ENCODE measurements around the gene TCF15. TPM values are rescaled to one million over a fixed set of nuclear protein-coding genes. Genes with fewer than 3 reads are reported as not detected.
"Not testable (repeated sequence)": the region's sequence is repeated elsewhere in the genome, so short reads cannot be mapped to it uniquely, and the experiment has no call there.

TCF15 gene
- total RNA-seq, 1 donor from 2014 or later, result not detected

DNA sequence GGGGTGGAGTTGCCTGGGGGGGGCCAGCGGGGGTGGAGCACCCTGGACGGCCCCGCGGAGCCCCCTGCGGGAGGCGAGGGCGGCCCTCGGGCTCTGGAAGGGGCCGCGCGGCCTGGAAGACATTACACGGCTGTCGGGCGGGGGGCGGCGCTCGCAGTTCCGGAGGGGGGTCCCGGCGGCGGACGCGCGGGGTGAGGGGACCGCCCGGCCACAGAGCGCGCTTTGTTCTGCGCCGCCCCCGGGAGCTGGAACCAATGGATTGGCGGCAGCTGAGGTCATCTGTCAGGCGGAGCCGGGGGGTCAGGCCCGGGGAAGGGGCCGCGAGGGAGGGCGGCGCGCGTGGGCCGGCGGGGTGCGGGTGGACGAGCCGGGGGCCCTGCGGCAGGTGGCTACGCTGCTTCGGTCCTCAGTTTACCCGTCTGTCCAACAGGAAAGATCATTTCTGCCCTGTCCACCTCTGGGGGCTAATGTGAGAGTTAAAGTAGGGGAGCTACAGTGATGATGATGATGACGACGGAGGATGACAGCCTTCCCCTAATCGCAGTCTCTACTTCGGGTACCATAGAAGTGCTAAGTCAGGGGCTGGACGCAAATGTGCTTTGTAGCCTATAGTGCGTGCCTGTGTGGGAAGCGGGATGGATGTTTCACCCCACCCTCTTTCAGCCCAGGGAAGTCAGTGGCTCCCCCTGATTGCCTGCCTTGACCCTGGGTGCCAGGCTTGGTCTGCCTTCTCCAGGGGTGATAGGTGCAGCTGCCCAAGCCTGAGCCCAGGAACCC is 32.5 kb upstream of the TCF15 start:
- intact Hi-C loops (cut with micrococcal nuclease), result no loop called here

GRCh38 chr20:642013-642397 is 31.9 kb upstream of the TCF15 start:
- intact Hi-C loops (cut with micrococcal nuclease), result not testable (repeated sequence)

DNA sequence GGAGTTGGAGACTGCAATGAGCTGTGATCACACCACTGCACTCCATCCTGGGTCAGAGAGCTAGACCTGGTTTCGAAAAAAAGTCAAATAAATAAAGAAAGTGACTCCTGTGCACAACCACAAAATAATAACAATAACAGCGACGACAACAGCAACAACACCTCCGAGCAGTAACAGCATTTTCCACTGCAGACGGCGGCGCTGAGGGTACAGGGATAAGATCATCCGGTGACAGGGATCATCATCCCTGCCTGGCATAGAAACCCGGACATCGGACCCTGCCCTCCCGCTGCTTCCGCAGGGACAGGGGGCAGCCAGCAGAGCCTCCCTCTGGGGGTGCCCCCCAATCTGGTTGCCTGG is 31.4 kb upstream of the TCF15 start:
- intact Hi-C loops (cut with micrococcal nuclease), result no loop called here

DNA sequence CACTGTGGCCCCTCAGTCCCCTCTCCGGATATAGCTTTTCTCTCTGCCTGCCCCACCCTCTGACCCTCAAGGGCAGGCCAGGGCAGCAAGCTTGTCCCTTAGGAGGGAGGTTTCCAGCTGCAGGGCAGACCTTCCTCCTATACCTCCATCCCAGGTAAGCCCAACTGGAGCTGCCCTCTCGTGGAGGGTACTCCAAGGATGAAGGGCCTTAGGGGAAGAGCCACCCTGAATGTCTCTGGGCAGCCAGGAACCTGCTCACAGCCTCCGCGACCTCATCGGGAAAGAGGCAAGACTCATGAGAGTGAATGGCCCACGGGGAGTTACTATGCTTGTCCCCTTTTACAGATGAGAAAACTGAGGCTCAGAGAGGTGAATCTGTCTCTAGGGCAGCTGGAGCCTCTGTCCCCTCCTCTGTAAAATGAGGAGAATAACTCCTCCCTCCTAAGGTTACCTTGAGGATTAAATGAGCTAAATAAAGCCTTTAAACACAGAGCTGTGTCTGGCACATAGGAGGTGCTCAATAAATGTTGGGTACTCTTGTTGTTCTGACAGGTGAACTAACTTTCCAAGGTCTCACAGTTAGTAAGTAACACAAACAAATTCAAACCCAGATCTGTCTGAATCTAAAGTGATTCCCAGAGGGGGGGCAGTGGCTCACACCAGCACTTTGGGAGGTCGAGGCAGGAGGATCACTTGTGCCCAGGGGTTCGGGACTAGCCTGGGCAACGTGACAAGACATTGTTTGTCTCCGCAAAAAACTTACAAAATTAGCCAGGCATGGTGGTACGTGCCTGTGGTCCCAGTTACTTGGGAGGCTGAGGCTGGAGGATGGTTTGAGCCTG is 30.8 kb upstream of the TCF15 start:
- intact Hi-C loops (cut with micrococcal nuclease), result no loop called here

DNA sequence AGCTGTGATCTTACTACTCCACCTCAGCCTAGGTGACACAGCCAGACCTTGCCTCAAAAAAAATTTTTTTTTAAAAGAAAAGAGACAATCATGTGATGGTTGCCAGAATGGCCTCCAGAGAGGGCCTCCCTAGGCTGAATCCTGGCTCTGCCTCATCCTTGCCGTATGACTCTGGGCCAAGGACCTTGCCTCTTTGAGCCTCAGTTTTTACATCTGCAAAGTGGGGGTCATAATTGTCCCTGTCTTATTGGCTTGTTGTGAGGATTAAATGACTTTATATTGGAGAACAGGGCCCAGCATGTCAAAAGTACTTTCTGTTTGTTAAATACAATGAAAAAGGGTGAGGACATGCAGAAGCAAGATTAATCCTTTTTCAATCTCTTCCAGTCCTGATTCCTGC is 28.5 kb upstream of the TCF15 start:
- intact Hi-C loops (cut with micrococcal nuclease), result no loop called here

DNA sequence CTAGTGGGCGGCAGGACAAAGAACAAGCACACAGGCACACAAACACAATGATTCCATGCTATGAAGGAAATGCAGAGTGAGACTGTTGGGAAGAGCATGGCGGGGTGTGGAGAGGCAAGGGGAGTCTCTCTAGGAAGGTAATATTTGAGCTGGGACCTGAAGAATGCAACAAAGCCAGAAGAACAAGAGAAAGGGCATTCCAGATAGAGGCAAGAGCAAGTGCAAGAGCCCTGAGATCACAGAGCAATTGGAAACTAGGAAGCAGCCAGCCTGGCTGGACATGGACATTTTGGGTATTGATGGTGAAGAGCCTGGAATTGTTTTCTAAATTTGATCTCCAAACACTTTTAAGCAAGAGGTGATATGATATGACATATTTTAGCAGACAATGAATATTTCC is 27.4 kb upstream of the TCF15 start:
- intact Hi-C loops (cut with micrococcal nuclease), result no loop called here

DNA sequence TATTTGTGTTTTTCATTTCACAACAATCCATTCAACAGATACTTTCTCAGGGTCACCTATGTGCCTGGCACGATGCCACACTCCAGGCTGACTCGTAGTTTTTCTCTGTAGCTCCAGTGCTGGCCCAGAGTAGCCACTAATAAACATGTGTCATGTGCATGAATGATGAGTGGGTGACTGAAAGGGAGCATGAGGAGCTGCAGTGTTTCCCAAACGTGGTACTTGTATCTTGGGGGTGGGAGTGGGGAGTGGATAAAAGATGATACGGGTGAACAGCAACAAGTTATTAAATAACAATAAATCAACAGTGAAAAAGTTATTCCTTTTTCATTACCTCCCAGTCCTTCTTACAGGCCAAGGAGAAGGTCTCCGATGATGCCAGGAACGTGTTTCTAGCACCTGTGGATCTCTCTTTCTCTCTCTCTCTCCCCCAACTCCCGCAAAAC is 25.8 kb upstream of the TCF15 start:
- intact Hi-C loops (cut with micrococcal nuclease), result no loop called here

DNA sequence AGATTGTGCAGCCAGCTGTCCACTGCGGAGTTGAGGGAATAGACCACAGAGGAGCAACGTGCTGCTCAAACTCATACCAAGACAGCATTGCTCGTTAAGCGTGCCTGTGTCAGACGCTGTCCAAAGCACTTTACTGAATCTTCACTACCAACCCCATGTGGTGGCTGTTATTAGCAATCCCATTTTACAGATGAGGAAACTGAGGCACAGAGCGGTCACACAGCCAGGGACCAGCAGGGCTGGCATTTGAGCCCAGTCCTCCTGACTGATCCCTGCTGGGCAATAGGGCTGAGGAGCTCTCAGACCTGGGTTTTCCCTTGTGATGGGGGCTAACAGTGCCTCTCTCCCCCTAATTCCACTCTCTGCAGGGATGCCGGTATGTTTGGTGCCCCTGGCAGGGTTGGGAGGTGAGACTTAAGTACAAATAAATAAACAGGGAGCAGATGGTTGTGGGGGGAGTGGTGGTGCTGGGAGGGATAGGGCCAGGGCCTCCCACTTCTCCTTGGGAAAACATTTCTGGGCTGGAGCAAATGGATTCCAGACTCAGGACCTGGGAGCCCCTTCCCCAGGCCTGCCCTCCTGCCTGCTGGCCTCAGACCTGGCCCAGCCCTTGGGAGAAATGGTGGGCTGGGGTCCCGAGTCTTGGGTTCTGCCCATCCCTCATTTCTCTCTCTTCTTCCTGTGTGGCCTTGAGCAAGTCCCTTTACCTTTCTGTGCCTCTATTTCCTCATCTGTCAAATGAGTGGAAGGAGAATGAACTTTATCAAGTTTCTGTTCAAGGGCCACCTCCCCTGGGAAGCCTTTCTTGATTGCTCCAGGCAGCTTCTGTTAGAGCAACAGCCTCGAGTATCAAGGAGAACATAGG is 25.2 kb upstream of the TCF15 start:
- intact Hi-C loops (cut with micrococcal nuclease), result no loop called here

GRCh38 chr20:634148-634925 is 24.2 kb upstream of the TCF15 start:
- intact Hi-C loops (cut with micrococcal nuclease), result no loop called here

- intact Hi-C loops (cut with micrococcal nuclease), result no loop called here
Measured at GRCh38 chr20:631101-631500, 21.0 kb upstream of the TCF15 start.

DNA sequence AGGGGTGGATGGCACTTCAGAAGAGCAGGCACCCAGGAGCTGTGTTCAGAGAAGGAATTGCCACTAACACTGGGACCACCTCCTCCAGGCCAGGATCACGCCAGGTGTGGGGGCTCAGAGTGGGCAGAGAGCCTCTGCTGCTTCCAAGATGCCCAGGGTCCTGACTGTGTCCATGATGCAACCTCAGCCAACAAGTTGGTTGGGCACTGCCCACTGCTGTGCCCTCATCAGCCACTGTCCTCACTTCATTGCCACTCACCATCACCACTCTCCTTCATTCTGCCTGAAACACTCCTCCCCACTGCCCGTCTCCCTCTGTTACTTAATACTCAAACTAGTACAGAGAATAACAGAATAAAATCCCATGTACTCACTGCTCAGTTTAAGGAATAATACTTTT is 16.5 kb upstream of the TCF15 start:
- intact Hi-C loops (cut with micrococcal nuclease), result no loop called here

- intact Hi-C loops (cut with micrococcal nuclease), result no loop called here
Measured at GRCh38 chr20:625360-625932, 15.3 kb upstream of the TCF15 start.

- intact Hi-C loops (cut with micrococcal nuclease), result no loop called here
Measured at GRCh38 chr20:623704-624103, 13.6 kb upstream of the TCF15 start.

DNA sequence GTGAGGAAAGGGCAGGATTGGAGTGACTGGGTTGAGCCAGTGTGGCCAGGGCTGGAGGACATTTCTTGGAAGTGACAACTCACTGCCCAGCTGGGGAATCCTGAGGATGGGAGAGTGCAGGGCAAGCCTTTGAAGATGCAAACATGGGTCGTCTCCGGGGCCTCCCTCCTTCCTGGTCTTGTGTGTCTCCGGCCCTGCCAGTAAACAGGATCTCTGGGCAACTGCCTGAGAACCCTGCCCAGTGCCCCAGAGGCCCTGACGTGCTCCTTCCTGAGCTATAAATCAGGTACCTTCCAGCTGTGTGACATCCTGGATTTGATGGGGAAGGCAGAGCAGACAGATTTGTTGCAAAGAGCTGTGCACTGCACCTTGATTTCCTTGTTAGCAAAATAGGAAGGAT is 12.9 kb upstream of the TCF15 start:
- intact Hi-C loops (cut with micrococcal nuclease), result no loop called here

- intact Hi-C loops (cut with micrococcal nuclease), result no loop called here
Measured at GRCh38 chr20:622161-622560, 12.1 kb upstream of the TCF15 start.

DNA sequence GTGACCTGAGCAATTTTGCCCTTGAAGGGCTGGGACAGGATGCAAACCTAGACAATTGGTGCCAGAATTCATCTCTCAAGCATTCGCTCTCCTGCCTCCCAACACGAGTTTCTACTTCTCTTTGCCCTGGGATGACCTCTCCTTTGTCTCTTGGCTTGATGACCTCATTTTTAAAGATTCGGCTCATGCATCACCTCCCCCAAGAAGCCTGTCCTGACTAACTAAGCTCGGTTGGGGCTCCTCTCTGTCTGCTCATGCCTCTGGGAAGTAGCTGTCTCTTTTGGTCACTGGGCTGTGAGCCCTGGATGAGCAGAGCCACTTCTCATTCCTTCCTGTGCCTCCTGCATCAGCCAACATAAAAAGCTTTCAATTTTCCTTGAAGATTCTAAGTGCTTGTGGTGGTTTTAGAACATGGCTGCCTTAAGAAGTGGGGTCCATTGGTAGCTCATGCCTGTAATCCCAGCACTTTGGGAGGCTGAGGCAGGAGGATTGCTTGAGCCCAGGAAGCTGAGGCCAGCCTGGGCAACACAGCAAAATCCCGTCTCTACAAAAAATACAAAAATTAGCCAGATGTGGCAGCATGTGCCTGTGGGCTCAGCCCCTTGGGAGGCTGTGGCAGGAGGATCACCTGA is 11.1 kb upstream of the TCF15 start:
- intact Hi-C loops (cut with micrococcal nuclease), result no loop called here

- intact Hi-C loops (cut with micrococcal nuclease), result no loop called here
Measured at GRCh38 chr20:620246-620645, 10.1 kb upstream of the TCF15 start.

- intact Hi-C loops (cut with micrococcal nuclease), result no loop called here
Measured at GRCh38 chr20:618980-619379, 8.9 kb upstream of the TCF15 start.

DNA sequence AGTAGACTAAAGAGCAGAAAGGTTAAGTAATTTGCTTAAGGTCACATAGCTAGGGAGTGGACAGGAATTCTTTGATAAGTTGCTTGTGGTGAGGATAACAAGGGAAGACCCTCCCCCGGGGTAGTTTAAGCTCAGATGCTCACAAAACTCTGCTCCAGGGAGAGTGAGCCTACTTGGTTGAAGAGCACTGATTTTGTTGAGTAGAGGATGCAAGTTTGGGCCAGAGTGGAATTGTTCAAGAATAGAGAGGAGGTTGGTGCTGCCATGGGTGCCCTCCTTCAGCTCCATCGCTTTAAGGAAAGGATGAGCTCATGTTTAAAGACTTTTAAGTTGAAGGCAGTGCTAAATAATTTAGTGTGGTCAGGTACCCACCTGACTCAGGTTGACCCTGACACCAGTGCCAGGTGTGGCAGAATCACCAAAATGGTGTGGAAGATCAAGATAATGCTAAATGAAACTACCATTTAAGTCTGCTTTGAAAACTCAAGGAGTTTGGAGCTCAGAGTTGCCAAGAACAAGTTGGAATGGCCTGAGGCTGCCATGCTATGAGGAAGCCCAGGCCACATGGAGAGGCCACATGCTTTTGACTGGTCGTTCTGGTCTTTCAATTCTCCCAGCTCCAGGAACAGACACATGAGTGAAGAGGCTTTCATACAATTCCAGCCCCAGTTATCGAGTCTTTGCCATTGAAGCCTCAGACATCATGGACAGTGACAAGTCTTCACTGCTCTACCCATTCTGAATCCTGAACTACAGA is 8.0 kb upstream of the TCF15 start:
- intact Hi-C loops (cut with micrococcal nuclease), result no loop called here
